ENCODE results near the gene ZNF474. TPM values are rescaled to one million over a fixed set of nuclear protein-coding genes. Genes with fewer than 3 reads are reported as not detected.

Gene ZNF474
- total and polyA plus RNA-seq, 4 donors: 0.94 to 8.9 (median 5.2) TPM

Other genes with a start within 250 kb of the ZNF474 start
- gene SRFBP1, start 167.6 kb upstream of the ZNF474 start, total RNA-seq: 10 to 100 TPM; 10.8 to 24.1 TPM
- 1 to 10 TPM; 2.4 to 6.5 TPM for gene SRFBP1, start 167.6 kb upstream of the ZNF474 start, polyA plus RNA-seq
- gene LOX, start 51.3 kb upstream of the ZNF474 start, total RNA-seq: 10 to 100 TPM; 21.2 to 45.2 TPM
- gene LOX, start 51.3 kb upstream of the ZNF474 start, polyA plus RNA-seq: 10 to 100 TPM in 1 of 2 donors, 1 to 10 TPM in 1; 3.7 to 13.1 TPM
- 10 to 100 TPM in 1 of 2 donors, 1 to 10 TPM in 1; 6.5 to 25.7 TPM for gene SNCAIP, start 182.7 kb downstream of the ZNF474 start, total RNA-seq
- gene SNCAIP, start 182.7 kb downstream of the ZNF474 start, polyA plus RNA-seq: 1 to 10 TPM; 1.4 to 3.0 TPM